Esophagus muscularis mucosa (tissue), 4 donors: ENCODE results near the gene HOXB5. TPM values are rescaled to one million over a fixed set of nuclear protein-coding genes. Genes with fewer than 3 reads are reported as not detected.

Experiments used
- DNase-seq: peaks from one replicate; pipeline ENCODE4 v3.0.0-alpha.2; 2017; ENCODE audit errors: extremely low spot score
- H3K27ac ChIP-seq, 4 donors: fragments of 200-600 bp; sonication (generic); replicated peaks in 1 of 4; 1 replicate in 3 of 4; 2 replicates in 1 of 4; pipeline ENCODE4 v1.5.1; 2016 to 2019; ENCODE audit warnings: mild to moderate bottlenecking in 1 of 4
- H3K27me3 ChIP-seq, 4 donors: fragments of 200-600 bp; sonication (generic); one replicate each; pipeline versions ENCODE4 v1.5.1 to v1.6.0; 2016 to 2019
- H3K36me3 ChIP-seq, 4 donors: fragments of 200-600 bp; sonication (generic); one replicate each; pipeline ENCODE4 v1.5.1; 2016 to 2019
- H3K4me1 ChIP-seq, 4 donors: fragments of 200-600 bp; sonication (generic); one replicate each; pipeline ENCODE4 v1.5.1; 2016 to 2019
- H3K4me3 ChIP-seq, 4 donors: fragments of 200-600 bp; sonication (generic); 1 replicate in 2 of 4; 2 replicates in 2 of 4; pipeline ENCODE4 v1.5.1; 2016 to 2019; ENCODE audit warnings: mild to moderate bottlenecking in 4 of 4, moderate library complexity in 1 of 4
- H3K9me3 ChIP-seq, 4 donors: fragments of 200-600 bp; sonication (generic); 1 replicate in 3 of 4; 2 replicates in 1 of 4; pipeline ENCODE4 v1.5.1; 2016 to 2019
- EP300 ChIP-seq: sonication (generic); formaldehyde crosslinking; IDR thresholded peaks from one replicate; pipeline ENCODE4 v1.6.1; 2017; ENCODE audit warnings: antibody characterized with exemption
- POLR2A ChIP-seq: fragments of 450-650 bp; IDR thresholded peaks from one replicate; pipeline ENCODE4 v1.6.1; 2017; ENCODE audit warnings: antibody characterized with exemption, moderate library complexity, mild to moderate bottlenecking, low read depth
- POLR2AphosphoS5 ChIP-seq, 2 donors: sonication (generic); formaldehyde crosslinking; IDR thresholded peaks; one replicate each; pipeline ENCODE4 v1.6.1; 2017; ENCODE audit warnings: antibody characterized with exemption in 2 of 2
- WGBS: methylation state at CpG from one replicate; pipeline ENCODE4 v1.1.5; 2018; 5-methylcytosine and 5-hydroxymethylcytosine counted together
- intact Hi-C: fragments of 100-400 bp; cut with DNase I; formaldehyde crosslinking; loops from one replicate; pipeline ENCODE4 v1.15.1; 2023
- total RNA-seq, 4 donors: library from RNA; depleted of rRNA; stranded (reverse); fragments of >200 nt; gene quantifications; one replicate each; pipeline versions ENCODE4 v1.1.0 to v1.2.1, GENCODE V29; 2016
- TF ChIP-seq, protein P1 (sequence below), 3 experiments: fragments of 200-600 bp in 2 of 3; fragments of 450-650 bp in 1 of 3; sonication (generic) in 2 of 3; IDR thresholded peaks; one replicate each; pipeline ENCODE4 v1.5.1; 2017 to 2019; ENCODE audit warnings: antibody characterized with exemption in 3 of 3, mild to moderate bottlenecking in 2 of 3, moderate library complexity in 1 of 3

HOXB5 gene
- total RNA-seq, 4 donors from 2014 or later: 0.17 to 0.83 (median 0.36) TPM

DNA sequence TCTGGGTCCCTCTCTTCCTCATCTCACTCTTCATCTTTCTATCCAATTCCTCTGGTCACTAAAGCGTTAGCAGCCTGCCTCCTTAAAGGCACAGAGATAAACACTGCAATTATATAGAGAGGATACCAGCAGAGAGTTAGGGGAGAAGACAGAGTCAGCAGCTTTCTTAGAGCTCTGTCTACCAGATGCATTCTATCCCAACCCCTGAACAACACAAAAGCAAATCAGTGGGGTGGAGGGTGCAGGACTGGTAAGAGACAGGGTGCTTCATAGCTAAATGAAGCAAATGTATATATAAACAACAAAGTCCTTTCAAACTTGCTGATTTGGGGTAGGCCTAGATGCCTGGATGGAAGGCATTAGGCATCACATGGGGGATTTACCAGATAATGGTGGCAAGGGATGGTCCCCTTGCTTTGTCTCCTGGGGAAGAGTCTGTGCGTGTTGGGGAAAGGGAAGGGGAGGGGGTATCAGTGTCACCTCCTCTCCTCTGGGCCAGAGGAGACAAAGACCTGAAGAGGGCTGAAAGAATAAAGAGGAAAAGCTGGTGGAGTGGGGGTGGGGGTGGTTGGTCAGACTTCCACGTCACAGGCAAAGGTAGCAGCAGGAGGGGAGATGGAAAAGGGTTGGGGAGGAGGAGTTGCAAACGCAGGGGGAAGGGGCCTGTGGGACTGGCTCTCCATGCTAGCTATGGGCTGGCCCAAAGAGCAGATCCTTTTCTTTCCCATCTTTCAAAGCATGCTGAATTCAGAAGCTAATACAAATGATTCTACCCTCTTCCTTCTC is 27.5 kb downstream of the HOXB5 start:
- peaks cover 69 to 100% (median 98%) of the 10 kb centered on the region in 4 donors for H3K4me1 ChIP-seq
- intact Hi-C loops: no loop called here
- no peaks in the 10 kb centered on the region for H3K9me3 ChIP-seq
- DNase-seq: no peak
- WGBS: 58% methylated on average over 4 of the region's 4 CpGs
- H3K27me3 ChIP-seq: no peaks in the 10 kb centered on the region
- no peak overlapping the region for H3K4me3 ChIP-seq
- H3K36me3 ChIP-seq: no peaks in the 10 kb centered on the region
- TF ChIP-seq, protein P1, sequence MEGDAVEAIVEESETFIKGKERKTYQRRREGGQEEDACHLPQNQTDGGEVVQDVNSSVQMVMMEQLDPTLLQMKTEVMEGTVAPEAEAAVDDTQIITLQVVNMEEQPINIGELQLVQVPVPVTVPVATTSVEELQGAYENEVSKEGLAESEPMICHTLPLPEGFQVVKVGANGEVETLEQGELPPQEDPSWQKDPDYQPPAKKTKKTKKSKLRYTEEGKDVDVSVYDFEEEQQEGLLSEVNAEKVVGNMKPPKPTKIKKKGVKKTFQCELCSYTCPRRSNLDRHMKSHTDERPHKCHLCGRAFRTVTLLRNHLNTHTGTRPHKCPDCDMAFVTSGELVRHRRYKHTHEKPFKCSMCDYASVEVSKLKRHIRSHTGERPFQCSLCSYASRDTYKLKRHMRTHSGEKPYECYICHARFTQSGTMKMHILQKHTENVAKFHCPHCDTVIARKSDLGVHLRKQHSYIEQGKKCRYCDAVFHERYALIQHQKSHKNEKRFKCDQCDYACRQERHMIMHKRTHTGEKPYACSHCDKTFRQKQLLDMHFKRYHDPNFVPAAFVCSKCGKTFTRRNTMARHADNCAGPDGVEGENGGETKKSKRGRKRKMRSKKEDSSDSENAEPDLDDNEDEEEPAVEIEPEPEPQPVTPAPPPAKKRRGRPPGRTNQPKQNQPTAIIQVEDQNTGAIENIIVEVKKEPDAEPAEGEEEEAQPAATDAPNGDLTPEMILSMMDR (IDR thresholded peaks at IDR 0.05): no peak
- no peak for TF ChIP-seq POLR2A
- peak overlapping the region; percentile 91 to 97 (median 96) for H3K27ac ChIP-seq

- intact Hi-C loops: no loop called here
- no peaks in the 10 kb centered on the region for H3K27me3 ChIP-seq
- WGBS: 58% methylated on average over 2 of the region's 2 CpGs
- H3K27ac ChIP-seq: peak overlapping the region; percentile 91 to 97 (median 96)
- no peaks in the 10 kb centered on the region for H3K36me3 ChIP-seq
- no peak for DNase-seq
- no peaks in the 10 kb centered on the region for H3K9me3 ChIP-seq
- H3K4me3 ChIP-seq: peak overlapping the region; percentile 59 to 76 (median 65)
- no peak for TF ChIP-seq POLR2A
- no peak for TF ChIP-seq EP300
- no peak for TF ChIP-seq POLR2AphosphoS5 (IDR thresholded peaks at IDR 0.05)
- TF ChIP-seq, protein P1 (IDR thresholded peaks at IDR 0.05): no peak
- peaks cover 64 to 100% (median 98%) of the 10 kb centered on the region in 4 donors for H3K4me1 ChIP-seq
Measured at GRCh38 chr17:48565022-48565554, 28.5 kb downstream of the HOXB5 start.

DNA sequence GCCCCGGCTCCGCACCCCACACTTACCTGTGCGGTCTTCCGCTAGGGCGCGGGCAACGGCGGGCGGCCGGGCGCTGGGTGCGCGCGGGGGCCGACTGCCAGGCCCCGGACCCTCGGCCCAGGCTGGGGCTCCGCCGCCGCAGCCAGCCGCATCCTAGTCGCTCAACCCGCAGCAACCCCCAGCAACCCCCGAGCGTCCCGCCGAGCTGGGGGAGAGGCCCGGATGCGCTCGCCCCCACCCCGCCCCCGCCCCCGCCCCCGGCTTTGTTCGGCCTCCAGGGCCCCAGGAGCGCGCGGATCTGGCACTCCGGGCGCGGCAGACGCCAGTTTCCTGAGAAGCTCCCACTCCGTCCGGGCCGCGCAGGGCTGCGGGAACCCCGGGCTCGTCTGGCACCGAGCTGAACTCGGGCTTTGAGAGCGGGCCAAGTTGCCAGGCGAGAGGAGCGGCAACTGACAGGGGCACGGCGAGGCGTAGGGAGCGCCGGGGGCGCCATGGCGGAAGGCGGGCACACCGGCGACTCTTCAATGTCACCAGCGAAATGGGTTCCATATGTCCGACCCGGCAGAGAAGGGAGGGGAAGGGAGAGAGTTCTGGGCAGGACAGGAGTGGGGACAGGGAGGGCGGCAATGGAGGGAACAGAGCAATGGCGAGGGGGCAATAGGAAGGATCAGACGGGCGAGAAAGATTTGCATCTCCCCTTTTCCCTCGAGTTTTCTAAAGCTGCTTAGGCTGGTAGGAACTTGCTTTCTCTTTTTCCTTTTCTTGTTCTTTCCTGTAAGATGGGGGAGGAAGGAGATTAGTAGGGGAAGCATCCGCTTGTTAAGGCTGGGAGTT is 29.2 kb downstream of the HOXB5 start:
- H3K27ac ChIP-seq: peak overlapping the region; percentile 91 to 97 (median 96)
- 14% methylated on average over 15 of the region's 73 CpGs for whole genome bisulfite sequencing
- TF ChIP-seq POLR2AphosphoS5 (IDR thresholded peaks at IDR 0.05) (peak; percentile 32 to 61), EP300 (no peak)
- peaks cover 63 to 100% (median 98%) of the 10 kb centered on the region in 4 donors for H3K4me1 ChIP-seq
- H3K4me3 ChIP-seq: peak overlapping the region; percentile 59 to 76 (median 65)
- H3K9me3 ChIP-seq: no peaks in the 10 kb centered on the region
- intact Hi-C loops: no loop called here
- no peak for DNase-seq
- H3K27me3 ChIP-seq: no peaks in the 10 kb centered on the region
- no peaks in the 10 kb centered on the region for H3K36me3 ChIP-seq

DNA sequence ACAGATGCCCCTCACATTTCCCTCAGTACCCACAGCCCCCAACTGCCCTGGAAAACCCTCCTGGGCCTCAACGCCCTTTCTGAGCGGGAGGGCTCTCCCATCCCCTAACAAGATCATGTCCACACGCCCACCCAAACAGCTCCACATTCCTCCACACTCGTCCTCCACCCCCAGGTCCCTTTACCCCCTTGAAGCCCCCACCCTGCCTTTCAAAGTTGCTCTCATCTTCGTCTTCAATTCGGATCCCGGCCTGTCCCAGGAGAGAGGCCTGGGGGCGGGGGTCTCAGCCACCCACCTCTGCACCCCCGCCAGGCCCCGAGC is 29.8 kb downstream of the HOXB5 start:
- intact Hi-C loops: no loop called here
- no peaks in the 10 kb centered on the region for H3K27me3 ChIP-seq
- WGBS: 11% methylated on average over 7 of the region's 10 CpGs
- H3K4me3 ChIP-seq: peak overlapping the region; percentile 59 to 76 (median 65)
- no peak for DNase-seq
- peak overlapping the region; percentile 91 to 97 (median 96) for H3K27ac ChIP-seq
- no peaks in the 10 kb centered on the region for H3K36me3 ChIP-seq
- H3K4me1 ChIP-seq: peaks cover 63 to 100% (median 98%) of the 10 kb centered on the region in 4 donors
- TF ChIP-seq POLR2AphosphoS5 (IDR thresholded peaks at IDR 0.05): no peak
- no peak for TF ChIP-seq EP300
- TF ChIP-seq, protein P1 (IDR thresholded peaks at IDR 0.05): no peak
- no peak for TF ChIP-seq POLR2A
- H3K9me3 ChIP-seq: no peaks in the 10 kb centered on the region

DNA sequence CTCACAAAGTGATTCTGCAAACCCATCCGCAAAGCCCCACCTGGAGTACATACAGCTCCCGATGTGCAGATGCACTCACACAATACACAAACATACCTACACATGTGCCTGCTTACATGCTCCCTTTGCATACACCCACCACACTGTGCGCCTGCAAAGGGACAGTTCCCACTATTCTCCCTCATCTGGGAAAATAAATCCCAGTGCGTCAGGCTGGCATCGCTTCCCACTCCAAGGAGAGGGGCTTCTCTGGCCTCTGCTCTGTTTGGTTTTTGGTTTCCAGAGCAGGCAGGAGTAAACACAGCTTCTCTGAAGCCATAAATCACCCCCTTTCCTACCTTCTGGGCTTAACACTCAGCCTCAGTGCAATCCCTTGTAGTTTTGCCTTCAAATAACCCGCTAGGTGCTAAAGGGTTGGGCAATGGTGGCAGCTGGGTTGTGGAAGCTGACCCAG is 30.2 kb downstream of the HOXB5 start:
- Histone ChIP-seq H3K4me1 (peaks cover 67 to 100% (median 98%) of the 10 kb centered on the region in 4 donors), H3K27ac (peak overlapping the region; percentile 91 to 97 (median 96))
- intact Hi-C loops: no loop called here

More for the DNA sequence above, 30.2 kb downstream of the HOXB5 start:
- no peaks in the 10 kb centered on the region for H3K9me3 ChIP-seq
- no peaks in the 10 kb centered on the region for H3K27me3 ChIP-seq
- H3K36me3 ChIP-seq: no peaks in the 10 kb centered on the region
- 47% methylated on average over 6 of the region's 6 CpGs for WGBS
- DNase-seq: no peak
- H3K4me3 ChIP-seq: peak overlapping the region; percentile 59 to 76 (median 65)
- TF ChIP-seq EP300 (no peak), POLR2AphosphoS5 (IDR thresholded peaks at IDR 0.05) (peak in 1 of 2 donors; percentile 9)
